ENCODE measurements around the gene HSD11B1L.
"Not testable (repeated sequence)": the region's sequence is repeated elsewhere in the genome, so short reads cannot be mapped to it uniquely, and the experiment has no call there.

The HSD11B1L gene

DNA sequence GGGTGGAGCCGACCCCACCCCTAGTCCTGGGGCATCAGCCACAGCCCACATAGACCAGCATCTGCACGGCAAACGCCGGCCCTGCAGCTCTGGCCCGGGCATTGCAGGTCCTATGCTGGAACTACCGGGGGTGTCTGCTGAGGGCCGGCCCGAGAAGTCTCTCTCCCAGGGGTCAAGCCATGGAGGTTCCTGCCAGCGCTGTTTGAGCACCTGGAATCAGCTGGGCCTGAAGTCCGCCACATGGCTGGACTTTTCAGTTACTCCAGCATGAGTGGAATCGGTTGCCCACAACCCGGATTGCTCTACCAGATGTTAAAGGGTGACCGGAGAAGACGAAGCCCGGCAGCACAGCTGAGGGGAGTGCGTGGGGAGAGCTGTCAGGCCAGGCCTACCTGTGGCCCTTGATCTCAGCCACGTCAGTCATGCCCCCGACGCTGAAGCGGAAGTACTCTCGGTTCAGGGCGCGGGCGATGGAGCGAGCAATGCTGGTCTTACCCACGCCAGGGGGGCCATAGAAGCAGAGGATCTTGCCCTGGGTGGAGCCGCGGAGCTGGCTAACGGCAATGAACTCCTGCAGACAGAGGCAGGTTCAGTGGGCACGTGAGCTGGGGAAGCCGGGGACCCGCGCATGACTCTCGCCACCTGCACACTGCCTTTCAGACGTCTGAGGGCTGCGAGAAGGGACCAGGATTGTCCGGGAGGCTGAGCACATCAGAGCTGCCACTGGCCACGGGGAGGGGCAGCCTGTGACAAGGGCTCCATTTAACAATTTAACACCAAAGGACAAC, 18.0 kb downstream of the HSD11B1L start:
- no peak for DNase-seq (ENCODE audit: low read depth, low spot score)

DNA sequence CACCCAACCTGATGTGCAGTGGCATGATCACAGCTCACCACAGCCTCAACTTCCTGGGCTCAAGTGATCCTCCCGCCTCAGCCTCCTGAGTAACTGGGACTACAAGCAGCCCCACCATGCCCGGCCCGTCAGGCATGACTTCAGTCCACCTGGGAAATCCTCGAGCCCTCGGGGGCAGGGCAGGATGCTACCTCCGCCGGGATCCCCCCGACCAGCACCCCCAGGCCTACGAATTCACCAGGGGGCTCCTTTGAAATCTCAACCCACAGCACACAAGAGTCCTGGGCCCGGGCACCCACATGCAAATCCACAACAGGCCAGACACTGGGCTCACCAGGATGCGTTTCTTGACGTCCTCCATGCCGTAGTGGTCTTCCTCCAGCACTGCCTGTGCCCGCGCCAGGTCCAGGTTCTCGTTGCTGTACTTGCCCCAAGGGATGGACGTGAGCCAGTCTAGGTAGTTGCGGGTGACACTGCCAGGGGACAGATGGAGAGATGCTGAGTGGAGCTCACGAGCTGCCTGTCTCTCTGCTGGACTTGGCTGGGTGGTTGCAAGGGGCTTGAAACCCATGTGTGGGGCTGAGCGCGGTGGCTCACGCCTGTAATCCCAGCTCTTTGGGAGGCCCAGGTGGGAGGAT, 19.7 kb downstream of the HSD11B1L start:
- no peak for DNase-seq (ENCODE audit: low read depth, low spot score)

DNA sequence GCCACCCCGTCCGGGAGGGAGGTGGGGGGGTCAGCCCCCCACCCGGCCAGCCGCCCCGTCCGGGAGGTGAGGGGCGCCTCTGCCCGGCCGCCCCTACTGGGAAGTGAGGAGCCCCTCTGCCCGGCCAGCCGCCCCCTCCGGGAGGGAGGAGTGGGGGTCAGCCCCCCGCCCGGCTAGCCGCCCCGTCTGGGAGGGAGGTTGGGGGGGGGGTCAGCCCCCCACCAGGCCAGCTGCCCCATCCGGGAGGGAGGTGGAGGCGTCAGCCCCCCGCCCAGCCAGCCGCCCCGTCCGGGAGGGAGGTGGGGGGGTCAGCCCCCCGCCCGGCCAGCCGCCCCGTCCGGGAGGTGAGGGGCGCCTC, 21.2 kb downstream of the HSD11B1L start:
- DNase-seq (ENCODE audit: low read depth, low spot score), result not testable (repeated sequence)

DNA sequence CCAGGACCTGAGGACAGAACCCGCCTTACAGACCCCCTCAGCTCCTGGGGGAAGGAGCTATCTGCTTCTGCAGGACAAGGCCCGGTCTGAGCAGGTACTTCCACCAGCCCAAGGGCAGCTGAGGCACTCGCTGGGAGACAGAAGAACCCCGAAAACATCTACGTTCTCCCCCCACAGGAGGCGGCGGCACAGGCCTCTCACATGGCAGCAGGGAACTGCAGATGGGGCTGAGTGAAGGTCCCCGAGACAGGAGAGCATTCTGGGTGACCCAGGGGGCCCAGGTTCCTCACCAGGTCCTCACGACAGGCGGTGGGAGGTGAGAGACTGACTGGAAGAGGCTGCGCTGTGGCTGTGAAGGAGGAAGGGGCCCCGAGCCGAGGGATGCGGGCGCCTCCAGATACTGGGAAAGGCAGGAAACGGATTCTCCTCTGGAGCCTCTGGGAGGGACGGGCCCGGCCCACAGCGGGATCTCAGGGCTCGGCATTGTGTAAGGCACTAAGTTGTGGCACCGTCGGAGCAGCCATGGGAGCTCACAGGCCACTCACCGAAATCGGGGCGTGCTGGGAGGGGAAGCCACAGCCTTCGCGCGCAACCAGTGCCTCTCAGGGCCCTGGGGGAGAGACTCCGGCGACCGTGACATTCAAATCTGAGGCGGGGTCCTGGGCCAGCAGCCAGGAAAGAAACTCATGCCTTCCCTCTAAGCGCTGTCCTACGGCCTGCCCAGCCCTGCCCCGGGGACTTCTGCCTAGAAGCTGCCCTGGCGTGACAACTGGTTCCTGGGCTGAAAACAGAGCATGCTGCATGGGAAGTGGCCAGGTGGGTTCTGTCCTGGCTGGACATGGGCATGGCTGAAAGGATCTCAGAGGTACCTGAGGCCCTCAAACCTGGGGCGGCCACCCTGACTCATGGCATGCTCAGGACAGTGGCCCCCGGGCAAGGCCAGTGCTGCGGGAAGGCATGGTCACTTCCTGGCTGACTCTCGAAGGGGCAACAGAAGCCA, 23.3 kb downstream of the HSD11B1L start:
- DNase-seq (ENCODE audit: low read depth, low spot score), result no peak

DNA sequence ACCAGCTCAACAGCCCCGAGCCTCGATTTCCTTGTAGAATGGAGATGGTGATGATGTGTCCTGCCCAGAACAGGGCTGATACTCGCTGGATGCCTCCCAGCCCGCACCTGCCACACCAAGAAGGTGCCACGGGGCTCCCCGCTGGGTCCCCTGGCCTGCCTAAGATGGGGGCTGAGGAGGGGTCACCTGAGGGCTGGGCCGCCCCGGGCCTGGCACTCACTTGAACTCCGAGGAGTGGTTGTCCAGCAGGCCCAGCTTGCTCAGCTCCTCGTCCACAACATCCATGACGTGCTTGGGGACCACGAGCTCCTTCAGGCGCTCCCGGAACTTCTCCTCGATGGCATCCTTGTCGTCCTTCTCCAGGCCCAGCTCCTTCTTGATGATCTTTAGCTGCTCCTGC, 24.7 kb downstream of the HSD11B1L start:
- DNase-seq (ENCODE audit: low read depth, low spot score), result no peak

DNA sequence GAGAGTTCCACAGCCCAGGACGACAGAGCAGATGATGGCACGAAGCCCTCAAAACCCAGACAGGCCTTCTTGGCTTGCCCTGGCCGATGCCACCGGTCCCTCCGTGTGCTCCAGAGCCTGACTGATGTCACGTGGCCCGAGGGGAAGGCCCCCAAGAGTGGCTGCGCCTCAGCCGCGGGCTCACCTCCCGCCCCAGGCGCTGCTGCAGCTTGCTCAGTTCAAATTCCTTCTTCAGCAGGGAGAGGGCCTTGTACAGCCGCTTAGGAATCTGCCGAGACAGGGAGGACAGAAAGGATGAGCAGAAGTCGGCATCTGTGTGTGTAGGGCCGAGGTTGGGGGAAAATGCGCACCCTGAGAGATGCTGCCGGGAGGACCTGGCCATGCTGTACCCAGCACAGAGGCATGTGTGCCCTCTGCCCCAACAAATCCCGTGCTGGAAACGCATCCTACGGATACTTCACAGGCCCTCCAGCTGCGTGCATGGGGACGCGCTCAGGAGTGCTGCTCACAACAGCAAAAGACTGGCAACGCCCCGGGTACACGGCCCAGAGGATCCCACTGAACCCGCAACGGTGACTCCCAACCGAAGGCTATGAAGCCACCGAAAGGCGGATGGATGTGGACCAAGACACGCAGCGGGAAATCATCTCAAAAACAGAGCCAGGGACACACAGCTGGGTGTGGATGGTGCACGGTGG, 26.2 kb downstream of the HSD11B1L start:
- DNase-seq (ENCODE audit: low read depth, low spot score), result no peak

DNA sequence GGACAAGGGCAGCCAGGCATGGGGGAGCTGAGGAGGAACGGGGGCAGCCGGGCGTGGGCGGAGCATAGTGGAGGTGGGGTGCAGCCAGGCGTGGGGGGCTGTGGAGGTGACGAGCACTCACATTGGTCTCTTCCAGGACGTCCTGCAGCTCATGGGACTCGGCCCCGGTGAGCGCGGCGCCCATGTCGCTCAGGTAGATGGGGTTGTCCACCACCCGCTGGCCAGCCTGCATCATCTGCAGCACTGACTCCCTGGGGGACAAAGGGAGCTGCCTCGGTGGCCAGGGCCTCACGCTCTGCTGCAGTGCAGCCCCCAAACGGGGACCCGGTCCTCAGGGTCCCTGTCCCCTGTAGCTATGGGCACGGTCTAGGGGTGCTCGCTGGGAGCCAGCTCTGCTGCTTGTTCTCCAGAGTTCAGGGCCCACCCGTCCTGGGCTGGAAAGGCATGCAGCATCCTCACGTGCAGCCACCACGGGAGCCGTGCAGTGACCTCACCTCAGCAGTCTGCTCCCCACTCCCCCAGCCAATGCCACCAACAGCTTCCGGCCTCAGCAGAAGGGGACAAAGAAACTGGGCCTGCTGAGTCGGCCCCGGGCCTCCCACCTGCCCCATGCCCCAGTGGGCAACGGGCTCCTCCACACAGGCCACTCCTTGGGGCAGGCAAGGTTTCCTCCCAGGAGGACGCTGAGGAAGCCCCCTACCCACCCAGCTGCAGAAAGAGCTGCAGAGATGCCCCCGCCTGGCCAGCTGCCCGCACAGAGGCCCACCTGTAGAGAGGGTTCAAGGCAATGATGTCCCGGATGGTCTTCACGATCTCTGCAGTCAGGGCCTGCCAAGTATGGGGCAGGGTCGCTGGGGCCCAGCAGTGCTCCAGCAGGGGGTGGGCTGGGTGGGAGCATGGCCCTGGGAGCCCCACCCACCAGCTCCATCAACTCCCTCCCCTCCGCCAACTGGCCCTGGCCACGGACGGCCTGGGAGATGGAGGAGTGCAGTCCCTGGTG, 27.0 kb downstream of the HSD11B1L start:
- no peak for DNase-seq (ENCODE audit: low read depth, low spot score)

DNA sequence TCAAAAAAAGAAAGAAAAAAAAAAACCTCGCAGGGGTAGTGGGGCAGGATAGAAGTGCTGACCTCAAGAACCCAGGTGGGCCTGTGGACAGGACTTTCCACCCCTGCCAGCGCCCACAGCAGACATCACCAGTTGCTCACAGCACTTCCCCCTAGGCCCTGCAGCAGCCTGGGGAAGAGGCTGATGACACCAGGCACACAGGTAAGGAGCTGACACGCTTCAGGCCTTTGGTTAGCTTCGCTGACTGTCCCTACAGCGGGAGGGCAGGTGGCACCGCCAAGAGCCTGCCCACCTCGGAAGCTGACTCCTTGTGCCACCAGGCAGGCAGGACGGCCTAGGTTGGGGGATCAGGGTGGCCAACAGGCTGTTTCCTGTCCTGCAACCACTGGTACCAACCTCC, 30.2 kb downstream of the HSD11B1L start:
- DNase-seq (ENCODE audit: low read depth, low spot score), result no peak

DNA sequence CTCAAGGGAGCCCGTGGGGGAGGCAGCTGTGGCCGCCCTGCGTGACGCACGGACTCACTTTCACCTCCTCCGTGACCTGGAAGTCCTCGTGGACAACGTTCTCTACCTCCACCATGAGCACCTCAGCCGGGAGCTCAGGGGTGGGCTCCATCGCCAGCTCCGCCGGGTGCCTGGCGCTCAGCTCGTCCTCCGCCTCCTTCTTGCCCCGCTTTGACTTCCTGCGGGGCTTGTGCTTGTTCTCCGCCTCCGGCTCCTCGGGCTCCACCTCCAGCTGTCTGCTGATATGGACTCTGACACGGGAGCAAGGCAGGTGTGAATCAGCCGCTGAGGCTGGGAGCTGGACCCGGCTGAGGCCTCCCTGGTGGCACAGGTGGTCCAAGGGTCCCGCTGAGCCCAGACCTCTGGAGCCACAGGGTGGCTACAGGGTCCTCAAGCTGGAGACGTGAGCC, 30.9 kb downstream of the HSD11B1L start:
- DNase-seq (ENCODE audit: low read depth, low spot score), result no peak

DNA sequence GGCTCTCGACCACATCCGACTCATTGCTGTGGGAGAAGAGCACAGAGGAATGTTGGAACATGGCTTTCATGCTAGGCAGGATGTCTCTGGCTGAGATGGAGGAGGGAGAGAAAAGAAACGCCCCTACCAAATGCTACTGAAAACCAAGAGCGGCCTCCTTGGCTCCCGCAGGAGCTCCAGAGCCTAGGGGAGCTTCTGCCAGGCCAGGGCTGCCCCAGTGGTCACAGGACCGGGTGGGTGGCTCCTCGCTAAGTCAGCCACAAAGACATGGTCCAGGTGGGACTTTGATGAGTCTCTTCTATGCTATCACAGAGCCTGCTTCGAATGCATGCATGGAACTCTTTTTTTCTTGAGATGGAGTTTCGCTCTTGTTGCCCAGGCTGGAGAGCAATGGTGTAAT, 32.4 kb downstream of the HSD11B1L start:
- no peak for DNase-seq (ENCODE audit: low read depth, low spot score)

DNA sequence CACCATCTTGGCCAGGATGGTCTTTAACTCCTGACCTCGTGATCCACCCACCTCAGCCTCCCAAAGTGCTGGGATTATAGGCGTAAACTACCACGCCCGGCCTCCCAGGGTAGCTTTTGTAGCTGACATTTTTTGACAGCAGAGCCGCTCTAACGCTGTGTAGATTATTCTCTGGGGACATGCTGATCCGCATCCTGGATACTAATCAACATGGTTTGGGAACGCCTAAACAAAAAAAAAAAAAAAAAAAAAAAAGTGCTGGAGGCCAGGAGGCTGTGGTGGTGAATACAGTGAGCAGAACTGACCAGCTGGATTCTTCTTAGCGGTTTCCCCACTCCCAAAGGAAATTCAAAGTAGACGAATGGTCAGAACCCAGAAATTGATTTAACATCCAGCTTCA, 34.0 kb downstream of the HSD11B1L start:
- DNase-seq (ENCODE audit: low read depth, low spot score), result no peak

DNA sequence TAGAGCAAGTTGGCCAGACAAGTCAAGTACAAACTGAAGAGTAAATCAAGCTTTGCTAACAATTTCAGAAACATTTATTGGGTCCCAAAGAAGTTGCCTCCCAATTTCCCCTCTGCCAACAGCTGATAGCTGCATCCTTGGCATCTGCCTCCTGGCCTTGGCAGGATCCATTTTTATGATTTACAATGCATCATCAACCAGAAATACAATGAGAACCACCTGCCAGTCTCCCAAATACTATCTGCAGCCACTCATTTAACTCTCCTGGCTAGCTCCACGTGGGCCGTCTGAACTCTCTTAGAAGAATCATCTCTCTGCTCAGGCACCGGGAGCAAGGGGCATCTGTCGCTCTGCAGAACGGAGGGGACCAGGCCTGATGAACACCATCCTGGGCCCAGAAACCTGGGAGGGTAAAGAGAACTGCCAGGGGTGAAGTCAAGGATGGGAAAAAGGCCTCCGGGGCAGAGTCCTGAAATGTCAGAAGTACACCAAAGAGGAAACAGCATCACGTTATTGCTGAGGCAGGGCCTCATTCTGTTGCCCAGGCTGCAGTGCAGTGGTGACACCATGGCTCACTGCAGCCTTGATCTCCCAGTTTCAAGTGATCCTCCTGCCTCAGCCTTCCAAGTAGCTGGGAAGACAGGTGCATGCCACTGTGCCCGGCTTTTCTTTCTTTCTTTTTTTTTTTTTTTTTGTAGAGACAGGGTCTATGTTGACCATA, 36.5 kb downstream of the HSD11B1L start:
- no peak for DNase-seq (ENCODE audit: low read depth, low spot score)

DNA sequence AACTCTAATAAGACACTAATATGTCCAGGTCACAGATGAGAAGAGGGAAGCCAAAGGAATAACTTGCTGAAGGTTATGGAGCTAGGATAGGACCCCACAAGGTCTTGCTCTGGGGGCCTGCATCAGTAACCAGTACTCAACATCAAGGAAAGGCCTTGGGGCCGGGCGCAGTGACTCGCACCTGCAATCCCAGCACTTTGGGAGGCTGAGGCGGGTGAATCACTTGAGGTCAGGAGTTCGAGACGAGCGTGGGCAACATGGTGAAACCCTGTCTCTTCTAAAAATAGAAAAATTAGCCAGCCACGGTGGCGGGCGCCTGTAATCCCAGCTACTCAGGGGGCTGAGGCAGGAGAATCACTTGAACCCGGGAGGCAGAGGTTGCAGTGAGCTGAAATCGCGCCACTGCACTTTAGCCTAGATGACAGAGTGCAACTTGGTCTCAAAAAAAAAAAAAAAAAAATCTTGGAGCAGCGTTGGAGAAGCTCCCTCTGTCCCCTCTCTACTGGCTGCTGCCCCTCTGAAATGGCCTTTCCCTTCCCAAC, 37.3 kb downstream of the HSD11B1L start:
- DNase-seq (ENCODE audit: low read depth, low spot score), result no peak

DNA sequence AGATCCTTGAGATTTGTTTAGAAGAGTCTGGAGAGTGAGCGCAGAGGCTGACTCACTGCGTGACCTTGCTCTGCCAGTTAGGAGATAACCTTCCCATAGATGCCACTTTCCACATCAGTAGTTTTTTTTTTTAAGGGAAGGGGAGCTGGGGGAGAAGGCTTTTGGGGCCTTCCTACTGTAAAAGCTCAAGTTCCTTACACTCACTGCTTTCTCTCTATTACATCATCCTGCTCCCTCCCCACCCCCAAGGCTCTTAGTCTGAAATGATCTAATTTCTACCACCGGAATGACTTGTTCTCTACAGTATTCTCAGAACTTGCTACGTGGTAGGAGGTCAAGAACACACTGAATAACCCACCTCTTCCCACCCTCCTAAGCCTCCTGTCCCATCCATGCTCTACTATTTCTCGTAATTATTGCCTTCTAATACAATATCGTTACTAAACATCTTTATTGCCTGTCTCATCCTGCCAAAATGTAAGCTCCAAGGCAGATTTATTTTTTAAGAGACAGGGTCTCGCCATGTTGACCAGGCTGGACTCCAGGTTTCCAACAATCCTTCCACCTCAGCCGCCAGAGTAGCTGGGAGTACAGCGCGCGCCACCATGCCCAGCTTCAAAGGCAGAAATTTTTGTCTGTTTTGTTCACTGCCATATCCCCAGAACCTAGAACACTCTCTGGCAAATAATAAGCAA, 37.9 kb downstream of the HSD11B1L start:
- DNase-seq (ENCODE audit: low read depth, low spot score), result peak; percentile 70

DNA sequence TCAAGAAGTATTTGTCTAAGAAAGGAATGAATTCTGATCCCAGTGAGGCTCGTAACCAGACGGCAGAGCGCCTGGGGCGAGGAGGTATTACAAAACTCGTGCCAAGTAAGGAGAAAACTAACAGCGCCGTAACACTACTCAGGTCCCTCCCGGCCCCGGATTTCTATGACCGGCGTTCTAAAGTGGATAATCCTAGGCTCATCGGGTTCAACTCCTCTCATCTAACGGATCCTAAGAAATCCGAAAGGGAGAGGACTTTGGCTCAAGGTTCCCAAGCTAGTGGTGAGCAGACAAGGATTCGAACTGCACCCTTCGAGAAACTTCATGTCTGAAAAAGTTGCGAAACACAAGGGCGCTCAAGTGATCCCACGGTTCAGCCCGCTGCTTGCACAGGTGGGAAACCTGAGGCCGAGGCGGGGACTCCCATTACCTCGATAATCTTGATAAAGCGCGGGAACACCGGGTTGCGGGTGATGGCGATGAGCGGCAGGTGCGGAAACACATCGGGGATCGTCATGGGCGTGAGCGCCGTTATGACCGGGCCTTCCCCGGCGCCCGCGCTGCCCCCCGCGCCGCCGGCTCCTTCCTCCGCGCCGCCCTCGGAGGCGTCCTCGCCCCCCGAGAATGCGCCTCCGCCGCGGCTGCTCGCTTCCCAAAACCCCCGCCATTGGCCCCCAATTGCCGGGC, 38.6 kb downstream of the HSD11B1L start:
- peak; percentile 38 for DNase-seq (ENCODE audit: low read depth, low spot score)

DNA sequence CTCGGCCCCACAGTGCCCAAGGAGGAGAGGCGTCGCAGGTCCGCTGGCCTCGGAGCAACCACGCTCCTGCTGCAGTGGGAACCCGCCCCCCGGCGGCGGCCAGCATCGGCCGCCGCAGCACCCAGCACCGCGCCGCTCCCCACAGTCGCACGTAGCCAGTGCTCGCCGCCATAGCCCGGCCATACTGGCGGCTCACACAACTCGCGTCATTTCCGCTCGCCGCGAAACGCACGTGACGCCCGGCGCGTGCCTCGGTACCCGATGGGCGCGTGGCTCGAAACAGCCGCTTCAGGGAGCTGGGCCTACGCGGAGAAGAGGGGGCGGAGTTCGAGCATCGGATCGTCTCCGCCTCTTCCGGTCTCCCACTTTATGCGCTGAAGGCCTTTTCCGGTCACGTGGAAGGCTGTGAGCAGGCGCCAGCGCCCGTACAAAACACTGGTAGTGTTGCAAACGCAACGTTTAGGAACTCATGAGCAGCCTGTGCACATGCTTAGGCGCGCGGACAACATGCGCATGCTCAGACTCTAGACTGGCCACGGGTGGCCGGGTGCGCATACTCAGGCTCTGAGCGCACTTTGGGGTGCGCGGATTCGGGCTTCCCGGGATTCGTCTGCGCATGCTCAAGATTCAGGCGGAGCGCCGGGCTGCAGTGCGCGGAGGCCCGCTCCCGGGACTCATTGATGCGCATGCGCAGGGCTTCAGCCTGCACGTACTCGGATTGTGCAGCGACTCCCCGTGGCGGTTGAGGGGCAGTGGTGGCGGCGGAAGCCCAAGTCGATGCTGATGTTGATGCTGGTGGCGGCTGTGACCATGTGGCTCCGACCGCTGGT, 39.3 kb downstream of the HSD11B1L start, which contains the start of the genes CATSPERD and LONP1:
Gene CATSPERD (plus strand): TSS at position 677 of the 830 bp plus-strand sequence. CDS start 101 bp downstream, at position 778.
Gene LONP1 (minus strand): TSS at position 186 of the 830 bp plus-strand sequence. CDS start 14 bp downstream, at position 172.
- DNase-seq (ENCODE audit: low read depth, low spot score), result peak; percentile 100
